CD4-positive, alpha-beta T cell treated with Interferon alpha-2 for 1 hour (primary cell): ENCODE data around the gene IL20RB.

Source experiments
- DNase-seq, 2 donors: peaks; one replicate each; pipeline ENCODE4 v3.0.0-alpha.2; 2020 to 2022

Gene IL20RB

GRCh38 chr3:137041686-137042085 lies 83.9 kb downstream of the IL20RB start:
- no peak for DNase-seq

DNA sequence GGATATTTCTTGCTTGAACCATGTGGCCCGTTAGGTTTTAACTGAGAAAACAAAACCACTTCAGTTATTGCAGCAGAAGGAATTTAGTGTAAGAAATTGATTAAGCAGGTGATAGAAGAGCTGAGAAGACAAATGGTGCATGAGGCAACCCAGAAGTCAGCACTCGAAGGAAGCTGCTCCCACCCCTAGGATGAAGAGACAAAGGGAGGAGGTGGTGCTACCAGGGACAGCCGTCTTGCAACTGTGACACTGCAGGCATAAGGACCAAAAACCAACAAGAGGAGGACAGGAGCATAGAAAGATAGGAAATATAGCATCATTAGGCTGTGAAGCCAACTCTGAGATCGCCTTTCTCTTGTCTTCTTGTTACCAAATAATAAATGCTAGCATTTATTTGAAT lies 89.0 kb downstream of the IL20RB start:
- DNase-seq: no peak

- no peak for DNase-seq
Observed at GRCh38 chr3:137047240-137047639, 89.5 kb downstream of the IL20RB start.

DNA sequence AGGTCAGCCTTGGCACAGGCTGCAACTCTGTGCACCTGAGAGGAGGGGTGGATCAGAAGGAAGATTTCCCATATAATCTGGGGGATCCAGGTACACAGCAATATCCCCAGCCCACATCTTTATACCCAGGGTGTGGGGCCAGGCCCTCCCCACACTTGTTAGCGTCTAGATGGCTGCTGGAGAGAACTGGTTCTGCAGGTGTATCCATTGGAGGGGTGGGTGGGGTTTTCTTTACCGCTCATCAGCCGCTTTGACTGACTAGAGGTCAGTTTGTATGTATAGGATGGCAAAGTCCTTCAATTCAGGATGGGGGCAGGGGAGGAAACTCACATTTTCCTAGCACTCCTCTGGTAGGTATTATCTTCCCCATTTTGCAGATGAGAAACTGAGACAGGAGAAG lies 92.5 kb downstream of the IL20RB start:
- DNase-seq: no peak

- no peak for DNase-seq
Observed at GRCh38 chr3:137052298-137052697, 94.5 kb downstream of the IL20RB start.
